Choroid plexus epithelial cell (primary cell): ENCODE results near the gene PRRX2.

Experiments
- DNase-seq: peaks from one replicate; pipeline ENCODE4 v3.0.0-alpha.2; 2010; ENCODE audit warnings: low read depth
- H3K4me3 ChIP-seq: 2 replicates; pipeline ENCODE4 v1.5.1; 2011; ENCODE audit warnings: low read depth, mild to moderate bottlenecking, control low read depth, low read length, moderate library complexity
- CTCF ChIP-seq: conservative IDR thresholded peaks from 2 replicates; pipeline ENCODE4 v1.5.1; 2011; ENCODE audit warnings: low read depth, mild to moderate bottlenecking, control low read depth, inconsistent platforms, low read length, moderate library complexity

Gene PRRX2

GRCh38 chr9:129672702-129673101 lies 7.3 kb downstream of the PRRX2 start:
- H3K4me3 ChIP-seq, result no peak overlapping the region
- no peak for DNase-seq
- TF ChIP-seq CTCF, result no peak

GRCh38 chr9:129673602-129674001 lies 8.2 kb downstream of the PRRX2 start:
- no peak overlapping the region for H3K4me3 ChIP-seq
- TF ChIP-seq CTCF, result no peak
- DNase-seq, result no peak

- no peak for TF ChIP-seq CTCF
- no peak overlapping the region for H3K4me3 ChIP-seq
- DNase-seq, result no peak
These were observed 8.8 kb downstream of the PRRX2 start for GRCh38 chr9:129674229-129674628.

GRCh38 chr9:129675620-129676019 lies 10.2 kb downstream of the PRRX2 start:
- H3K4me3 ChIP-seq, result no peak overlapping the region
- peak; percentile 21 for DNase-seq
- TF ChIP-seq CTCF, result no peak

GRCh38 chr9:129676287-129676686 lies 10.8 kb downstream of the PRRX2 start:
- TF ChIP-seq CTCF, result no peak
- DNase-seq, result no peak
- no peak overlapping the region for H3K4me3 ChIP-seq

- no peak for TF ChIP-seq CTCF
- no peak for DNase-seq
- H3K4me3 ChIP-seq, result no peak overlapping the region
These were observed 11.5 kb downstream of the PRRX2 start for GRCh38 chr9:129676975-129677374.

- peak; percentile 13 for DNase-seq
- no peak for TF ChIP-seq CTCF
- no peak overlapping the region for H3K4me3 ChIP-seq
These were observed 12.0 kb downstream of the PRRX2 start for GRCh38 chr9:129677456-129677855.
